Upper lobe of left lung (tissue), 4 donors: ENCODE results near the gene CNGB1.

ENCODE experiments used
- CTCF ChIP-seq, 6 experiments: fragments of 450-650 bp in 4 of 6; fragments of 200-600 bp in 2 of 6; sonication (generic) in 2 of 6; IDR thresholded peaks; one replicate each; pipeline ENCODE4 v1.5.1; 2016 to 2019; ENCODE audit warnings: antibody characterized with exemption in 6 of 6
- EP300 ChIP-seq, 4 donors: sonication (generic); formaldehyde crosslinking; IDR thresholded peaks; one replicate each; pipeline ENCODE4 v1.5.1; 2017; ENCODE audit warnings: antibody characterized with exemption in 4 of 4, control low read depth in 2 of 4
- POLR2A ChIP-seq, 4 donors: fragments of 450-650 bp; IDR thresholded peaks; one replicate each; pipeline ENCODE4 v1.5.1; 2016 to 2017; ENCODE audit warnings: antibody characterized with exemption in 4 of 4, mild to moderate bottlenecking in 2 of 4
- POLR2AphosphoS5 ChIP-seq, 2 donors: sonication (generic); formaldehyde crosslinking; IDR thresholded peaks; one replicate each; pipeline ENCODE4 v1.5.1; 2017; ENCODE audit warnings: antibody characterized with exemption in 2 of 2

GRCh38 chr16:57956924-57957672, 13.8 kb downstream of the CNGB1 start:
- TF ChIP-seq CTCF (IDR thresholded peaks at IDR 0.05) = no peak
- no peak for TF ChIP-seq POLR2AphosphoS5 (IDR thresholded peaks at IDR 0.05)
- no peak for TF ChIP-seq EP300 (IDR thresholded peaks at IDR 0.05)
- no peak for TF ChIP-seq POLR2A (IDR thresholded peaks at IDR 0.05)
